H1 (cell line): ENCODE data around the gene BACE2. TPM values are rescaled to one million over a fixed set of nuclear protein-coding genes. Genes with fewer than 3 reads are reported as not detected.

Source experiments
- CTCF ChIA-PET: fragments of 300-600 bp; sonication (Branson Sonifier 250); formaldehyde crosslinking; loops from one replicate; lab custom pipeline; 2021; ENCODE audit not compliant: partially characterized antibody; lab: Charles Lee
- POLR2A ChIA-PET: fragments of 300-600 bp; sonication (Branson Sonifier 250); formaldehyde crosslinking; loops from one replicate; lab custom pipeline; 2021; ENCODE audit warnings: inconsistent platforms; ENCODE audit not compliant: partially characterized antibody; lab: Charles Lee
- DNase-seq, 2 experiments: peaks; one replicate each; pipeline versions ENCODE4 v3.0.0 to v3.0.0-alpha.2; 2010 to 2022; ENCODE audit warnings: low spot score in 2 of 2, low read depth in 1 of 2, mixed read lengths in 1 of 2
- FAIRE-seq: peaks from 2 replicates; lab custom pipeline; 2011; peaks lifted over from hg19 to GRCh38; lab: Jason Lieb, UNC
- H2AFZ ChIP-seq: 2 replicates; pipeline ENCODE4 v1.8.1; 2012; ENCODE audit warnings: low read length, inconsistent platforms
- H2AK5ac ChIP-seq: 2 replicates; pipeline ENCODE4 v1.6.1; 2013; ENCODE audit warnings: low read depth, low read length
- H2BK120ac ChIP-seq: replicated peaks from 2 replicates; pipeline ENCODE3; 2013; ENCODE audit warnings: low read depth, low read length, inconsistent platforms
- H2BK12ac ChIP-seq: 2 replicates; pipeline ENCODE4 v1.6.1; 2013; ENCODE audit warnings: low read depth, low read length
- H2BK15ac ChIP-seq: 2 replicates; pipeline ENCODE4 v1.6.1; 2013; ENCODE audit warnings: low read length
- H2BK20ac ChIP-seq: 2 replicates; pipeline ENCODE4 v1.6.1; 2013; ENCODE audit warnings: low read length
- H2BK5ac ChIP-seq: 2 replicates; pipeline ENCODE4 v1.6.1; 2013; ENCODE audit warnings: low read depth, low read length
- H3K14ac ChIP-seq: 2 replicates; pipeline ENCODE4 v1.6.1; 2013; ENCODE audit warnings: inconsistent platforms; ENCODE audit not compliant: insufficient read length
- H3K18ac ChIP-seq: 2 replicates; pipeline ENCODE4 v1.6.1; 2013; ENCODE audit warnings: low read length; ENCODE audit errors: extremely low read depth
- H3K23ac ChIP-seq: 2 replicates; pipeline ENCODE4 v1.6.1; 2013; ENCODE audit warnings: inconsistent platforms; ENCODE audit not compliant: insufficient read length
- H3K23me2 ChIP-seq: 2 replicates; pipeline ENCODE4 v1.6.1; 2013; ENCODE audit warnings: low read depth, low read length
- H3K27ac ChIP-seq: 2 replicates; pipeline ENCODE4 v1.6.1; 2011; ENCODE audit warnings: low read depth, low read length, inconsistent platforms
- H3K27me3 ChIP-seq, 4 experiments: replicated peaks in 1 of 4; 1 replicate in 1 of 4; 2 replicates in 3 of 4; pipeline versions ENCODE4 v1.6.1 to v1.8.1; 2011 to 2013; ENCODE audit warnings: low read length in 3 of 4, mild to moderate bottlenecking in 3 of 4, inconsistent platforms in 2 of 4, mixed read lengths in 2 of 4, moderate library complexity in 1 of 4; ENCODE audit not compliant: control insufficient read depth in 3 of 4, insufficient read depth in 3 of 4; ENCODE audit errors: extremely low read depth in 1 of 4
- H3K36me3 ChIP-seq, 4 experiments: 2 replicates each; pipeline versions ENCODE4 v1.6.1 to v1.8.1; 2011 to 2013; ENCODE audit warnings: mild to moderate bottlenecking in 4 of 4, low read length in 3 of 4, moderate library complexity in 2 of 4, control low read depth in 1 of 4, inconsistent platforms in 1 of 4; ENCODE audit not compliant: insufficient read depth in 4 of 4, control insufficient read depth in 2 of 4
- H3K4ac ChIP-seq: replicated peaks from 2 replicates; pipeline ENCODE3; 2013; ENCODE audit warnings: low read length, low read depth, mixed read lengths, inconsistent platforms; ENCODE audit not compliant: insufficient read length
- H3K4me1 ChIP-seq, 4 experiments: replicated peaks in 1 of 4; 1 replicate in 1 of 4; 2 replicates in 3 of 4; pipeline versions ENCODE4 v1.6.1 to v1.8.1; 2011 to 2013; ENCODE audit warnings: low read length in 3 of 4, inconsistent platforms in 2 of 4, mixed read lengths in 1 of 4; ENCODE audit not compliant: insufficient read depth in 4 of 4, control insufficient read depth in 3 of 4
- H3K4me2 ChIP-seq, 2 experiments: 2 replicates each; pipeline versions ENCODE4 v1.6.1 to v1.8.1; 2011 to 2013; ENCODE audit warnings: low read depth in 2 of 2, low read length in 2 of 2, control low read depth in 1 of 2, inconsistent platforms in 1 of 2, mild to moderate bottlenecking in 1 of 2; ENCODE audit not compliant: insufficient read depth in 1 of 2
- H3K4me3 ChIP-seq, 4 experiments: fragments of 200-600, 300-600 bp in 1 of 4; sonication (generic), shearing (Covaris generic), sonication (Bioruptor Twin) in 1 of 4; 2 replicates each; pipeline versions ENCODE4 v1.5.1 to v1.8.1; 2011 to 2016; ENCODE audit warnings: low read length in 4 of 4, low read depth in 3 of 4, control low read depth in 2 of 4, inconsistent platforms in 2 of 4, mild to moderate bottlenecking in 2 of 4, mixed read lengths in 1 of 4, moderate library complexity in 1 of 4; ENCODE audit not compliant: insufficient read depth in 2 of 4; ENCODE audit errors: extremely low read depth in 1 of 4
- H3K56ac ChIP-seq: replicated peaks from 2 replicates; pipeline ENCODE3; 2013; ENCODE audit warnings: low read depth, mild to moderate bottlenecking, mixed read lengths, low read length, inconsistent platforms; ENCODE audit not compliant: insufficient read length
- H3K79me1 ChIP-seq: 2 replicates; pipeline ENCODE4 v1.6.1; 2013; ENCODE audit warnings: low read depth, low read length, control low read depth
- H3K79me2 ChIP-seq, 2 experiments: 2 replicates each; pipeline versions ENCODE4 v1.6.1 to v1.8.1; 2012 to 2013; ENCODE audit warnings: low read length in 2 of 2, mild to moderate bottlenecking in 2 of 2, inconsistent platforms in 1 of 2; ENCODE audit not compliant: insufficient read depth in 2 of 2, control insufficient read depth in 1 of 2
- H3K9ac ChIP-seq, 4 experiments: replicated peaks in 1 of 4; 1 replicate in 1 of 4; 2 replicates in 3 of 4; pipeline versions ENCODE4 v1.6.1 to v1.8.1; 2011 to 2013; ENCODE audit warnings: low read depth in 3 of 4, low read length in 3 of 4, control low read depth in 2 of 4, mild to moderate bottlenecking in 2 of 4, moderate library complexity in 2 of 4, inconsistent platforms in 1 of 4; ENCODE audit errors: extremely low read depth in 1 of 4
- H3K9me3 ChIP-seq, 2 experiments: 2 replicates each; pipeline versions ENCODE4 v1.6.1 to v1.8.1; 2012 to 2013; ENCODE audit warnings: mild to moderate bottlenecking in 2 of 2, moderate library complexity in 2 of 2, control low read depth in 1 of 2, inconsistent platforms in 1 of 2, low read depth in 1 of 2, low read length in 1 of 2, mixed read lengths in 1 of 2; ENCODE audit not compliant: insufficient read depth in 2 of 2
- H4K20me1 ChIP-seq, 2 experiments: replicated peaks in 1 of 2; 2 replicates each; pipeline versions ENCODE3 to v1.8.1; 2011 to 2013; ENCODE audit warnings: inconsistent platforms in 2 of 2, low read length in 2 of 2, mild to moderate bottlenecking in 1 of 2; ENCODE audit not compliant: insufficient read depth in 2 of 2, control insufficient read depth in 1 of 2
- H4K5ac ChIP-seq: 2 replicates; pipeline ENCODE4 v1.6.1; 2013; ENCODE audit warnings: low read length, low read depth, mixed read lengths, inconsistent platforms; ENCODE audit not compliant: insufficient read length
- H4K8ac ChIP-seq: 2 replicates; pipeline ENCODE4 v1.8.0; 2013; ENCODE audit warnings: mild to moderate bottlenecking, moderate library complexity, low read length, inconsistent platforms; ENCODE audit not compliant: insufficient read depth; ENCODE audit errors: extremely low read depth
- H4K91ac ChIP-seq: replicated peaks from 2 replicates; pipeline ENCODE3; 2013; ENCODE audit warnings: low read length, mixed read lengths, inconsistent platforms; ENCODE audit not compliant: insufficient read length
- BACH1 ChIP-seq: IDR thresholded peaks from 2 replicates; pipeline ENCODE4 v1.6.1; 2012; ENCODE audit warnings: low read length, improper control_type of control experiment
- CHD2 ChIP-seq: IDR thresholded peaks from 2 replicates; pipeline ENCODE4 v1.6.1; 2012; ENCODE audit warnings: low read length, improper control_type of control experiment
- EGR1 ChIP-seq: IDR thresholded peaks from 2 replicates; pipeline ENCODE4 v1.6.1; 2011; ENCODE audit warnings: low read depth, low read length, borderline replicate concordance
- EP300 ChIP-seq, 2 experiments: IDR thresholded peaks; 1 replicate in 1 of 2; 2 replicates in 1 of 2; pipeline ENCODE4 v1.6.1; 2011 to 2012; ENCODE audit warnings: low read depth in 2 of 2, low read length in 2 of 2, mild to moderate bottlenecking in 2 of 2, borderline replicate concordance in 1 of 2, inconsistent platforms in 1 of 2, moderate library complexity in 1 of 2
- EZH2 ChIP-seq: fragments of 200-600 bp; sonication (generic); IDR thresholded peaks from 2 replicates; pipeline ENCODE4 v1.7.1; 2012; ENCODE audit warnings: low read depth, mild to moderate bottlenecking, moderate library complexity, low read length, inconsistent platforms; ENCODE audit not compliant: severe bottlenecking
- GTF2F1 ChIP-seq: IDR thresholded peaks from 2 replicates; pipeline ENCODE4 v1.6.1; 2012; ENCODE audit warnings: low read depth, low read length, improper control_type of control experiment, borderline replicate concordance
- HDAC6 ChIP-seq: IDR thresholded peaks from one replicate; pipeline ENCODE4 v1.7.1; 2012; ENCODE audit warnings: low read depth, mild to moderate bottlenecking, inconsistent platforms, low read length, moderate library complexity
- MAFK ChIP-seq: IDR thresholded peaks from 2 replicates; pipeline ENCODE4 v1.6.1; 2012; ENCODE audit warnings: low read depth, mild to moderate bottlenecking, improper control_type of control experiment, low read length
- RBBP5 ChIP-seq: IDR thresholded peaks from 2 replicates; pipeline ENCODE4 v1.7.1; 2012; ENCODE audit warnings: low read depth, mild to moderate bottlenecking, inconsistent platforms, low read length, moderate library complexity, borderline replicate concordance
- RXRA ChIP-seq: IDR thresholded peaks from 2 replicates; pipeline ENCODE4 v1.6.1; 2011; ENCODE audit warnings: low read depth, mild to moderate bottlenecking, low read length, moderate library complexity; ENCODE audit not compliant: insufficient read depth
- WGBS, 2 experiments: shearing (Covaris generic) in 1 of 2; methylation state at CpG; one replicate each; pipeline versions ENCODE4 v1.1.6 to v1.1.7; 2013 to 2015; ENCODE audit warnings: low lambda C conversion rate in 2 of 2, mixed read lengths in 2 of 2, inconsistent platforms in 1 of 2, low coverage in 1 of 2, missing lambda C conversion rate in 1 of 2; ENCODE audit not compliant: insufficient replicate concordance in 2 of 2, insufficient coverage in 1 of 2, insufficient read length in 1 of 2; ENCODE audit errors: extremely low coverage in 1 of 2, missing lambda C conversion rate in 1 of 2; 5-methylcytosine and 5-hydroxymethylcytosine counted together
- polyA plus RNA-seq, 7 experiments: library from polyadenylated mRNA; depleted of rRNA in 3 of 7; stranded (reverse) in 5 of 7; unstranded in 2 of 7; fragments of >200 nt in 5 of 7; fragments of 200-250 nt in 2 of 7; gene quantifications; 1 replicate in 5 of 7; 2 replicates in 1 of 7; 4 replicates in 1 of 7; pipeline versions ENCODE4 v1.2.1 to v1.2.3, GENCODE V29; 2011 to 2013; ENCODE audit warnings: missing spikeins in 2 of 7, mixed read lengths in 2 of 7
- total RNA-seq: library from RNA; stranded (reverse); fragmentation: NEBNext Ultra II Directional; extraction: Animal tissue kit (Norgen Biotek cat#: 25700); gene quantifications from 2 replicates; pipeline ENCODE4 v1.2.1, GENCODE V29; 2021
- TF ChIP-seq, protein P1 (sequence below), 3 experiments: IDR thresholded peaks; 1 replicate in 2 of 3; 2 replicates in 1 of 3; pipeline versions ENCODE4 v1.5.1 to v1.6.1; 2011; ENCODE audit warnings: low read length in 3 of 3, mild to moderate bottlenecking in 3 of 3, inconsistent platforms in 2 of 3, low read depth in 1 of 3, moderate library complexity in 1 of 3; ENCODE audit not compliant: insufficient read depth in 1 of 3; ENCODE audit errors: control extremely low read depth in 1 of 3

The BACE2 gene
- total and polyA plus RNA-seq, 2 of the 8 experiments (the other 6 are each of a cell fraction or from before 2014, with no cell fraction given): 8.1 to 10.9 TPM

DNA sequence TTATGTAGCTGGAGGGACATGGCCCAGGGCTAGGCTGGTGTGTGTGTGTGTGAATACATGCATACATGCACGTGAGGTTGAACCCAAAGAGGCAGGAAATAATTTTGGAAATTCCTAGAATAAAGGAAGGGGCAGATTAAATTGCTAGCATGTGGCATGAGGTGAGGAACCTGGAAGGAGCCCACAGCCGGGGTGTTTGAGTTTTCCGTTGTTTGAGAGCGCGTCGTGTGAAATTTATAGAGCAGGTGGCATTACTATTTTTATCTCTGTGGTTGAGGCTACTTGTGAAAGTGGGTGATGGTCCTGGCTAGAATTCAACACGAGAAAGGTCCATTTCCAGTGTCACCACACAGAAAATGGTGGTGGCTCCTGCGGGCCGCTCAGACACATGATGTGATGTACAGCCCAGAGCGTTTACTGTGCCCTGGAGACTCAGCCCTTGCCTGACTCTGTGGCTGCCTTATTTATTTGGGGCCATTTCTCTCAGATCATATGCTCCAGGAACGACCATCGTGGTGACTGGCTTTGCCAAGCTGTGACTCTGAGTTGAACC, 48.0 kb downstream of the BACE2 start:
- Histone ChIP-seq H3K23ac (no peak overlapping the region), H4K5ac (no peak overlapping the region), H4K20me1 (no peaks in the 10 kb centered on the region), H3K4me1 (no peaks in the 10 kb centered on the region), H3K79me1 (no peaks in the 10 kb centered on the region), H3K56ac (no peak overlapping the region), H3K27ac (no peak overlapping the region), H3K18ac (no peak overlapping the region), H4K91ac (no peak overlapping the region), H3K36me3 (no peaks in the 10 kb centered on the region), H3K27me3 (no peaks in the 10 kb centered on the region), H3K14ac (no peak overlapping the region), H2AFZ (no peak overlapping the region), H2BK5ac (no peak overlapping the region), H4K8ac (no peak overlapping the region), H3K9me3 (no peaks in the 10 kb centered on the region), H3K79me2 (no peaks in the 10 kb centered on the region), H2BK15ac (no peak overlapping the region), H3K9ac (no peak overlapping the region), H2BK120ac (no peak overlapping the region), H3K4ac (no peak overlapping the region), H2AK5ac (no peak overlapping the region), H2BK20ac (no peak overlapping the region), H3K4me3 (no peak overlapping the region), H3K4me2 (no peak overlapping the region), H2BK12ac (no peak overlapping the region), H3K23me2 (no peaks in the 10 kb centered on the region)
- DNase-seq (no peak), FAIRE-seq (no peak)
- CTCF ChIA-PET: interaction anchor here (1.6 to 2.6 kb wide), 2 partner anchors 14 to 45 kb away, joined by 4 to 9 read pairs; no protein-coding TSS in a partner anchor
- POLR2A ChIA-PET: no interaction called here
- WGBS, 2 experiments: 92% methylated on average over 12 of the region's 12 CpGs; no CpG with 5 or more reads in 1 of the 2 experiments
- TF ChIP-seq BACH1: no peak
- TF ChIP-seq GTF2F1: no peak
- TF ChIP-seq CHD2: no peak
- no peak for TF ChIP-seq MAFK
- TF ChIP-seq RBBP5: no peak
- TF ChIP-seq RXRA: no peak
- TF ChIP-seq, protein P1, sequence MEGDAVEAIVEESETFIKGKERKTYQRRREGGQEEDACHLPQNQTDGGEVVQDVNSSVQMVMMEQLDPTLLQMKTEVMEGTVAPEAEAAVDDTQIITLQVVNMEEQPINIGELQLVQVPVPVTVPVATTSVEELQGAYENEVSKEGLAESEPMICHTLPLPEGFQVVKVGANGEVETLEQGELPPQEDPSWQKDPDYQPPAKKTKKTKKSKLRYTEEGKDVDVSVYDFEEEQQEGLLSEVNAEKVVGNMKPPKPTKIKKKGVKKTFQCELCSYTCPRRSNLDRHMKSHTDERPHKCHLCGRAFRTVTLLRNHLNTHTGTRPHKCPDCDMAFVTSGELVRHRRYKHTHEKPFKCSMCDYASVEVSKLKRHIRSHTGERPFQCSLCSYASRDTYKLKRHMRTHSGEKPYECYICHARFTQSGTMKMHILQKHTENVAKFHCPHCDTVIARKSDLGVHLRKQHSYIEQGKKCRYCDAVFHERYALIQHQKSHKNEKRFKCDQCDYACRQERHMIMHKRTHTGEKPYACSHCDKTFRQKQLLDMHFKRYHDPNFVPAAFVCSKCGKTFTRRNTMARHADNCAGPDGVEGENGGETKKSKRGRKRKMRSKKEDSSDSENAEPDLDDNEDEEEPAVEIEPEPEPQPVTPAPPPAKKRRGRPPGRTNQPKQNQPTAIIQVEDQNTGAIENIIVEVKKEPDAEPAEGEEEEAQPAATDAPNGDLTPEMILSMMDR (IDR thresholded peaks at IDR 0.05; ENCODE audit: control extremely low read depth in 1 of 3, insufficient read depth in 1 of 3, low read depth in 1 of 3, low read length in 3 of 3): no peak
- TF ChIP-seq EGR1: no peak
- TF ChIP-seq HDAC6: no peak
- no peak for TF ChIP-seq EP300 (IDR thresholded peaks at IDR 0.05; ENCODE audit: borderline replicate concordance in 1 of 2, low read depth in 2 of 2, low read length in 2 of 2)
- TF ChIP-seq EZH2: no peak
